DND-41 (cell line): ENCODE results near the gene FREM1.

ENCODE experiments used
- ATAC-seq: fragments of 200-7000 bp; cut with Tn5 transposase; 3 replicates; pipeline ENCODE4 v1.9.1; 2021; ENCODE audit warnings: low read depth; ENCODE audit not compliant: insufficient read depth
- DNase-seq: peaks from one replicate; pipeline ENCODE4 v3.0.0-alpha.2; 2020
- H2AFZ ChIP-seq: 2 replicates; pipeline ENCODE4 v1.6.0; 2012; ENCODE audit warnings: low read depth, low read length
- H3K27ac ChIP-seq: 2 replicates; pipeline ENCODE4 v1.5.1; 2012; ENCODE audit warnings: low read length, inconsistent platforms
- H3K27me3 ChIP-seq: fragments of 200-600 bp; sonication (generic); 2 replicates; pipeline ENCODE4 v1.6.0; 2012; ENCODE audit warnings: low read length, mild to moderate bottlenecking, inconsistent platforms; ENCODE audit not compliant: insufficient read depth, poor library complexity
- H3K36me3 ChIP-seq: 2 replicates; pipeline ENCODE4 v1.5.1; 2012; ENCODE audit warnings: low read length, inconsistent platforms; ENCODE audit not compliant: insufficient read depth
- H3K4me1 ChIP-seq: 2 replicates; pipeline ENCODE4 v1.5.1; 2012; ENCODE audit warnings: mild to moderate bottlenecking, low read length; ENCODE audit not compliant: insufficient read depth
- H3K4me2 ChIP-seq: 2 replicates; pipeline ENCODE4 v1.6.0; 2012; ENCODE audit warnings: mild to moderate bottlenecking, moderate library complexity, low read length, inconsistent platforms; ENCODE audit not compliant: insufficient read depth
- H3K4me3 ChIP-seq, 2 experiments: fragments of 200-600 bp in 1 of 2; shearing (Covaris generic) in 1 of 2; 2 replicates each; pipeline ENCODE4 v1.5.1; 2012 to 2016; ENCODE audit warnings: inconsistent platforms in 2 of 2, low read length in 2 of 2, mild to moderate bottlenecking in 2 of 2, low read depth in 1 of 2, moderate library complexity in 1 of 2
- H3K79me2 ChIP-seq: 2 replicates; pipeline ENCODE4 v1.6.0; 2012; ENCODE audit warnings: low read length, inconsistent platforms; ENCODE audit not compliant: insufficient read depth
- H3K9ac ChIP-seq: 2 replicates; pipeline ENCODE4 v1.6.0; 2012; ENCODE audit warnings: low read depth, mild to moderate bottlenecking, inconsistent platforms, low read length, moderate library complexity
- H3K9me3 ChIP-seq: 2 replicates; pipeline ENCODE4 v1.5.1; 2012; ENCODE audit warnings: low read length, moderate library complexity, mild to moderate bottlenecking, inconsistent platforms; ENCODE audit not compliant: insufficient read depth, severe bottlenecking
- H4K20me1 ChIP-seq: 2 replicates; pipeline ENCODE4 v1.6.0; 2012; ENCODE audit warnings: low read length; ENCODE audit not compliant: insufficient read depth
- EZH2 ChIP-seq: IDR thresholded peaks from 3 replicates; pipeline ENCODE4 v1.6.1; 2012; ENCODE audit warnings: borderline replicate concordance, low read depth, mild to moderate bottlenecking, moderate library complexity, low read length, inconsistent platforms; ENCODE audit not compliant: severe bottlenecking
- TF ChIP-seq, protein P1 (sequence below): IDR thresholded peaks from 2 replicates; pipeline ENCODE4 v1.5.1; 2012; ENCODE audit warnings: borderline replicate concordance, low read length, moderate library complexity, mild to moderate bottlenecking; ENCODE audit not compliant: poor library complexity, severe bottlenecking; ENCODE audit errors: extremely low read depth

The FREM1 gene, protein sequence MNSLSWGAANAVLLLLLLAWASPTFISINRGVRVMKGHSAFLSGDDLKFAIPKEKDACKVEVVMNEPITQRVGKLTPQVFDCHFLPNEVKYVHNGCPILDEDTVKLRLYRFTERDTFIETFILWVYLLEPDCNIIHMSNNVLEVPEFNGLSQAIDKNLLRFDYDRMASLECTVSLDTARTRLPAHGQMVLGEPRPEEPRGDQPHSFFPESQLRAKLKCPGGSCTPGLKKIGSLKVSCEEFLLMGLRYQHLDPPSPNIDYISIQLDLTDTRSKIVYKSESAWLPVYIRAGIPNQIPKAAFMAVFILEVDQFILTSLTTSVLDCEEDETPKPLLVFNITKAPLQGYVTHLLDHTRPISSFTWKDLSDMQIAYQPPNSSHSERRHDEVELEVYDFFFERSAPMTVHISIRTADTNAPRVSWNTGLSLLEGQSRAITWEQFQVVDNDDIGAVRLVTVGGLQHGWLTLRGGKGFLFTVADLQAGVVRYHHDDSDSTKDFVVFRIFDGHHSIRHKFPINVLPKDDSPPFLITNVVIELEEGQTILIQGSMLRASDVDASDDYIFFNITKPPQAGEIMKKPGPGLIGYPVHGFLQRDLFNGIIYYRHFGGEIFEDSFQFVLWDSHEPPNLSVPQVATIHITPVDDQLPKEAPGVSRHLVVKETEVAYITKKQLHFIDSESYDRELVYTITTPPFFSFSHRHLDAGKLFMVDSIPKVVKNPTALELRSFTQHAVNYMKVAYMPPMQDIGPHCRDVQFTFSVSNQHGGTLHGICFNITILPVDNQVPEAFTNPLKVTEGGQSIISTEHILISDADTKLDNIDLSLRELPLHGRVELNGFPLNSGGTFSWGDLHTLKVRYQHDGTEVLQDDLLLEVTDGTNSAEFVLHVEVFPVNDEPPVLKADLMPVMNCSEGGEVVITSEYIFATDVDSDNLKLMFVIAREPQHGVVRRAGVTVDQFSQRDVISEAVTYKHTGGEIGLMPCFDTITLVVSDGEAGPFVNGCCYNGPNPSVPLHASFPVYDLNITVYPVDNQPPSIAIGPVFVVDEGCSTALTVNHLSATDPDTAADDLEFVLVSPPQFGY (N-terminal part only)

DNA sequence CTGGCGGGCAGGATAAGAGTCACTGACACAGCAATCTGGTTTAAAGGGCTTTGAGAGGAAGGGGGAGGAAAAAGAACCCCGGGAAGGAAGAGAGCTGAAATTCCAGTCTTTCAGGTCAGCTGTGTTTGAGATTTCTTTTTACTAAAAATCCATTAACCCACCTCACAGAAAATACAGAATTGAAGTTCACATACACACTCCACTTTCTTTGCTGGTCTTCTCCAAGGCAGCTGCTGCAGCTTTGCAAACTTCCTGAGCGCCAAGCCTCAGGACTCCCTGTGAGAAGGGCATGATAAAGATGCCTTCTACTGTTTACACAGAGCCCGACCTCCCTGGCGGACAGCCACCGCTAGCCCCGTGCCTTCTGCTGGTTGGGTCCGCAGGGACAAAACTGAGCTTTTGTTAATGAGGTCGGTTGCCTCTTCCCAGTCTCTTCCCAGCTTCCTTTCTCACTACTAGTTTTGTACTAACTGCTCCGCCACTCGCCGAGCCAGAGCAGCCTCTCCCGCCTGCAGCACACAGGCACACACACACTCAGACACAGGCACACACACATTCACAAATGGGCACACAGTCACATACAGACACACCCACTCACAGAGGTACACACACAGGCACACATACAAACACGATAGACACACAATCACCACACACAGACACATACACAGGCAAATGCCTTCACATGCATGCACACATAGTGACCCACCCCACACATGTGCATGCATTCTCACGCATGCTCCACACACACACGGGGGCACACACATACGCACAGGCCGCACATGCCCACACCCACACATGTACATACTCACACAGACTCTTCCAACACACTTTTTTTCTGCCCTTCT is at the start of gene FREM1:
FREM1 (minus strand) TSS at position 468 of the 845 bp plus-strand sequence. CDS start 41,451 bp downstream, outside the sequence.
- H3K9ac ChIP-seq: no peak within 1 kb of the TSS
- H3K79me2 ChIP-seq: no peaks in the 10 kb centered on the region
- H3K36me3 ChIP-seq: no peaks in the 10 kb centered on the region
- no peaks in the 10 kb centered on the region for H3K9me3 ChIP-seq
- DNase-seq: no peak
- H3K4me1 ChIP-seq: no peaks in the 10 kb centered on the region
- no peaks in the 10 kb centered on the region for H3K27me3 ChIP-seq
- ATAC-seq: no peak
- TF ChIP-seq EZH2: no peak
- TF ChIP-seq, protein P1, sequence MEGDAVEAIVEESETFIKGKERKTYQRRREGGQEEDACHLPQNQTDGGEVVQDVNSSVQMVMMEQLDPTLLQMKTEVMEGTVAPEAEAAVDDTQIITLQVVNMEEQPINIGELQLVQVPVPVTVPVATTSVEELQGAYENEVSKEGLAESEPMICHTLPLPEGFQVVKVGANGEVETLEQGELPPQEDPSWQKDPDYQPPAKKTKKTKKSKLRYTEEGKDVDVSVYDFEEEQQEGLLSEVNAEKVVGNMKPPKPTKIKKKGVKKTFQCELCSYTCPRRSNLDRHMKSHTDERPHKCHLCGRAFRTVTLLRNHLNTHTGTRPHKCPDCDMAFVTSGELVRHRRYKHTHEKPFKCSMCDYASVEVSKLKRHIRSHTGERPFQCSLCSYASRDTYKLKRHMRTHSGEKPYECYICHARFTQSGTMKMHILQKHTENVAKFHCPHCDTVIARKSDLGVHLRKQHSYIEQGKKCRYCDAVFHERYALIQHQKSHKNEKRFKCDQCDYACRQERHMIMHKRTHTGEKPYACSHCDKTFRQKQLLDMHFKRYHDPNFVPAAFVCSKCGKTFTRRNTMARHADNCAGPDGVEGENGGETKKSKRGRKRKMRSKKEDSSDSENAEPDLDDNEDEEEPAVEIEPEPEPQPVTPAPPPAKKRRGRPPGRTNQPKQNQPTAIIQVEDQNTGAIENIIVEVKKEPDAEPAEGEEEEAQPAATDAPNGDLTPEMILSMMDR: no peak
- no peak within 1 kb of the TSS for H3K4me2 ChIP-seq
- H2AFZ ChIP-seq: no peak within 1 kb of the TSS
- H4K20me1 ChIP-seq: no peaks in the 10 kb centered on the region
- no peak within 1 kb of the TSS for H3K27ac ChIP-seq
- no peak within 1 kb of the TSS for H3K4me3 ChIP-seq

DNA sequence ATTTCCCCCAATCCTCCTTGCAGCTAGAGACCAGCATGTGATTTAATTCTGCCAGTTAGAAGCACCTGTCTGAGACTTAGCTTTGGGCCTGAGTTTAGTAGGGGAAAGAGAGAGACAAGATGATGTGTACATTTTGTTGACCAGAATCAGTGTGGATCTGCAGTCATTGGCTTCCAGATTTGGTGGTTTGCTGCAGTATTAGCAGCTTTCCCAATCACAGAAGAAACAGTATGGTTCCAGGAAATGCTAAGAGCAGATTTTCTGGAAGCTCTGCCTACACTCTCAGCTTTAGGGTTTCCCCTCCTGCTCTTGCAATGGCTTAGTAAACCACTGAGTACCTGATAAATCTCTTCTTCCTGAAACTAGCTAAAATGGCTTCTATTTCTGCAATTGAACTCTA is 48.8 kb upstream of the FREM1 start:
- peak overlapping the region; percentile 42; the same call in 1 of the 2 replicates for H2AFZ ChIP-seq
- no peaks in the 10 kb centered on the region for H3K27me3 ChIP-seq
- H3K4me1 ChIP-seq: peaks cover 13% of the 10 kb centered on the region
- no peaks in the 10 kb centered on the region for H3K79me2 ChIP-seq
- no peaks in the 10 kb centered on the region for H3K36me3 ChIP-seq
- no peak overlapping the region for H3K4me2 ChIP-seq
- DNase-seq: peak; percentile 8
- ATAC-seq: peak; percentile 74
- H3K9me3 ChIP-seq: no peaks in the 10 kb centered on the region
- no peak overlapping the region for H3K4me3 ChIP-seq
- TF ChIP-seq EZH2: no peak
- TF ChIP-seq, protein P1: no peak
- H3K27ac ChIP-seq: no peak overlapping the region
- no peak overlapping the region for H3K9ac ChIP-seq
- H4K20me1 ChIP-seq: no peaks in the 10 kb centered on the region

DNA sequence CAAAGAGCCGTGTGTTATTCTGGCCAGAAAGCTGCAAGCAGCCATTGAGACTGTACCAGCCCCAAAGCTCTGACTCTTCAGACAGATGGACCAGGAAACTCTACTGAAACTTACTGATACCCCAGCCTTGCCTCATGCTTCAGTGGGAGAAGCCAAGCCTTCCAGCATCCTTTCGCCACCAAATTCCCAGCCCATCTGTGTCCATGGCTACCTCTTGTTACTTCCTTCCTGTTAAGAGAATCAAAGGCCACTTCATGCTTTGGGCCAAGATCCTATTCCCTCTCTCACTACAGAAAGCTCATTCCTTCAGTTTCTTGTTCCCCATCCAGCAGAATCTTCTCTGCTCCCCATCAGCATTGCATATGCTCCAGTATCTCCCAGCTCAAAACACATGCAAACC is 46.9 kb upstream of the FREM1 start:
- Histone ChIP-seq H4K20me1 (no peaks in the 10 kb centered on the region), H3K4me2 (no peak overlapping the region), H3K9me3 (no peaks in the 10 kb centered on the region), H2AFZ (no peak overlapping the region), H3K36me3 (no peaks in the 10 kb centered on the region), H3K27me3 (no peaks in the 10 kb centered on the region), H3K79me2 (no peaks in the 10 kb centered on the region), H3K4me3 (no peak overlapping the region), H3K9ac (no peak overlapping the region), H3K4me1 (peaks cover 13% of the 10 kb centered on the region), H3K27ac (no peak overlapping the region)
- ATAC-seq (no peak), DNase-seq (no peak)
- no peak for TF ChIP-seq EZH2
- TF ChIP-seq, protein P1: no peak
